K562 (cell line): Measurements from ENCODE around the gene RIMKLB. TPM values are rescaled to one million over a fixed set of nuclear protein-coding genes. Genes with fewer than 3 reads are reported as not detected.

ENCODE experiments used
- DNMT1 ChIP-seq: fragments of 450-650 bp; IDR thresholded peaks from 2 replicates; pipeline ENCODE4 v1.6.1; 2016; ENCODE audit warnings: antibody characterized with exemption, mild to moderate bottlenecking
- JUN ChIP-seq, 2 experiments: sonication (generic) in 1 of 2; formaldehyde crosslinking in 1 of 2; IDR thresholded peaks; 2 replicates each; pipeline versions ENCODE4 v1.6.1 to v1.8.0; 2012 to 2022; ENCODE audit warnings: borderline replicate concordance in 2 of 2, mild to moderate bottlenecking in 2 of 2, improper control_type of control experiment in 1 of 2, low read depth in 1 of 2, low read length in 1 of 2, missing genetic modification reagents in 1 of 2
- MEF2D ChIP-seq: conservative IDR thresholded peaks from 2 replicates; pipeline ENCODE4 v1.6.1; 2016; ENCODE audit warnings: low read depth, missing genetic modification characterization, missing compliant biosample characterization
- NCOR1 ChIP-seq: fragments of 450-650 bp; IDR thresholded peaks from 2 replicates; pipeline ENCODE4 v1.6.1; 2016; ENCODE audit warnings: mild to moderate bottlenecking, moderate library complexity
- NFYB ChIP-seq: IDR thresholded peaks from 2 replicates; pipeline ENCODE4 v1.6.1; 2011; ENCODE audit warnings: mild to moderate bottlenecking, moderate library complexity; ENCODE audit not compliant: insufficient read length; ENCODE audit errors: extremely low read depth
- SMAD3 ChIP-seq: fragments of 450-650 bp; formaldehyde crosslinking; conservative IDR thresholded peaks from 2 replicates; pipeline ENCODE4 v1.4.0; 2020; ENCODE audit warnings: mild to moderate bottlenecking
- SMARCC2 ChIP-seq: fragments of 450-650 bp; IDR thresholded peaks from 2 replicates; pipeline ENCODE4 v1.6.1; 2017; ENCODE audit warnings: antibody characterized with exemption, moderate library complexity, mild to moderate bottlenecking, low read depth
- SP2 ChIP-seq: IDR thresholded peaks from 2 replicates; pipeline ENCODE4 v1.6.1; 2011; ENCODE audit warnings: mild to moderate bottlenecking, low read depth, low read length, moderate library complexity; ENCODE audit not compliant: poor library complexity, severe bottlenecking; ENCODE audit errors: extremely low read depth
- SREBF2 ChIP-seq: sonication (generic); formaldehyde crosslinking; IDR thresholded peaks from 2 replicates; pipeline ENCODE4 v1.4.0; 2020; ENCODE audit warnings: mild to moderate bottlenecking, missing genetic modification reagents
- THRAP3 ChIP-seq: fragments of 450-650 bp; IDR thresholded peaks from 2 replicates; pipeline ENCODE4 v1.6.1; 2016; ENCODE audit warnings: mild to moderate bottlenecking, inconsistent platforms, borderline replicate concordance
- TOE1 ChIP-seq, 2 experiments: fragments of 450-650 bp in 1 of 2; sonication (generic) in 1 of 2; formaldehyde crosslinking in 1 of 2; IDR thresholded peaks; 2 replicates each; pipeline versions ENCODE4 v1.7.1 to v1.8.0; 2016 to 2022; ENCODE audit warnings: borderline replicate concordance in 2 of 2, mild to moderate bottlenecking in 2 of 2, antibody characterized with exemption in 1 of 2, inconsistent platforms in 1 of 2, low read depth in 1 of 2, missing genetic modification reagents in 1 of 2, moderate library complexity in 1 of 2
- TSC22D4 ChIP-seq: fragments of 450-650 bp; IDR thresholded peaks from 2 replicates; pipeline ENCODE4 v1.6.1; 2016; ENCODE audit warnings: missing genetic modification characterization, missing biosample characterization, control low read depth
- ZEB2 ChIP-seq: fragments of 450-650 bp; IDR thresholded peaks from 2 replicates; pipeline ENCODE4 v1.6.1; 2016
- ZFX ChIP-seq: sonication (generic); formaldehyde crosslinking; IDR thresholded peaks from 2 replicates; pipeline ENCODE4 v1.8.0; 2022; ENCODE audit warnings: mild to moderate bottlenecking, missing genetic modification reagents, moderate library complexity
- ZNF384 ChIP-seq: IDR thresholded peaks from 2 replicates; pipeline ENCODE4 v1.6.1; 2012; ENCODE audit warnings: low read depth, low read length, improper control_type of control experiment
- polyA plus RNA-seq, 8 experiments: library from polyadenylated mRNA; depleted of rRNA in 4 of 8; stranded (reverse) in 5 of 8; unstranded in 3 of 8; fragments of >200 nt; fragmentation: Nextera tagmentation in 2 of 8; fragmentation: Illumina TruSeq in 1 of 8; extraction: Ambion mirVana in 2 of 8; extraction: Trizol in 1 of 8; gene quantifications; 2 replicates each; pipeline versions ENCODE4 v1.2.1 to v1.2.3, GENCODE V29; 2011 to 2014; ENCODE audit warnings: inconsistent platforms in 1 of 8, missing spikeins in 1 of 8
- total RNA-seq, 7 experiments: library from RNA; depleted of rRNA in 6 of 7; stranded (reverse); fragments of >200 nt in 6 of 7; fragmentation: Illumina TruSeq in 2 of 7; extraction: Trizol in 2 of 7; gene quantifications; 2 replicates each; pipeline versions ENCODE4 v1.2.1 to v1.2.3, GENCODE V29; 2011 to 2021; ENCODE audit warnings: low replicate concordance in 1 of 7
- TF ChIP-seq, protein P1 (sequence below): fragments of 450-650 bp; IDR thresholded peaks from one replicate; pipeline ENCODE4 v1.6.1; 2018; ENCODE audit warnings: mild to moderate bottlenecking, moderate library complexity; ENCODE audit not compliant: partially characterized antibody
- TF ChIP-seq, protein P2 (sequence below): fragments of 250-450 bp; sonication (Bioruptor Pico); IDR thresholded peaks from 2 replicates; pipeline ENCODE4 v1.5.0; 2021; ENCODE audit warnings: mild to moderate bottlenecking, borderline replicate concordance
- TF ChIP-seq, protein P3 (sequence below): fragments of 250-450 bp; sonication (Bioruptor Pico); IDR thresholded peaks from 2 replicates; pipeline ENCODE4 v1.8.0; 2022; ENCODE audit warnings: inconsistent platforms, mild to moderate bottlenecking, moderate library complexity, borderline replicate concordance
- TF ChIP-seq, protein P4 (sequence below): fragments of 250-450 bp; sonication (Bioruptor Pico); IDR thresholded peaks from 2 replicates; pipeline ENCODE4 v1.5.0; 2021; ENCODE audit warnings: mild to moderate bottlenecking, moderate library complexity

Gene RIMKLB
- total and polyA plus RNA-seq, 9 of the 15 experiments (the other 6 are each of a cell fraction or from before 2014, with no cell fraction given) = 6.5 to 22.8 (median 17.2) TPM

DNA sequence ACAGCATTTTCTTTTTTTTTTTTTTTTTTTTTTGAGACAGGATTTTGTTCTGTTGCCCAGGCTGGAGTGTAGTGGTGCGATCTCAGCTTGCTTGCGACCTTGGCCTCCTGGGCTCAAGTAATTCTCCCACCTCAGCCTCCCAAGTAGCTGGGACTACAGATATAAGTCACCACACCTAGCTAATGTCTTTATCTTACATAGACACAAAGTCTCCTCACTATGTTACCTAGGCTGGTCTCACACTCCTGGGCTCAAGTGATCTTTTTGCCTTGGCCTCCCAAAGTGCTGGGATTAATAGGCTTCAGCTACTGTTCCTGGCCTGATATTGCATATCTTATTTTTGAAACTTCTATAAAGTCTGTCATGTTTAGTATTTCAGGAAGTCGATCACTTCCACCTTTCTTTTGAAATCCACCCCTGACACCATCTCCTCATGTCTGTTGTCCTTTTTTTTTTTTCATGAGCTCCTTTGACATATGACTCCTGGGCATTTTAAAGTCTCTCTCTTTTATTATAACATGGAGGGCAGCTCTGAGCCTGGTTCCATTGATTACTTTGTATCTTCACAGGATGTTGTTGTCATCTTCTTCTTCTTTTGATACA lies 118.8 kb downstream of the RIMKLB start (continued):
- TF ChIP-seq SMARCC2 = no peak
- TF ChIP-seq, protein P1, sequence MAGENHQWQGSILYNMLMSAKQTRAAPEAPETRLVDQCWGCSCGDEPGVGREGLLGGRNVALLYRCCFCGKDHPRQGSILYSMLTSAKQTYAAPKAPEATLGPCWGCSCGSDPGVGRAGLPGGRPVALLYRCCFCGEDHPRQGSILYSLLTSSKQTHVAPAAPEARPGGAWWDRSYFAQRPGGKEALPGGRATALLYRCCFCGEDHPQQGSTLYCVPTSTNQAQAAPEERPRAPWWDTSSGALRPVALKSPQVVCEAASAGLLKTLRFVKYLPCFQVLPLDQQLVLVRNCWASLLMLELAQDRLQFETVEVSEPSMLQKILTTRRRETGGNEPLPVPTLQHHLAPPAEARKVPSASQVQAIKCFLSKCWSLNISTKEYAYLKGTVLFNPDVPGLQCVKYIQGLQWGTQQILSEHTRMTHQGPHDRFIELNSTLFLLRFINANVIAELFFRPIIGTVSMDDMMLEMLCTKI = no peak
- TF ChIP-seq TOE1 (IDR thresholded peaks at IDR 0.05; ENCODE audit: borderline replicate concordance) = no peak
- no peak for TF ChIP-seq TOE1 (CRISPR knock-in tag; IDR thresholded peaks at IDR 0.05; ENCODE audit: borderline replicate concordance, low read depth)
- TF ChIP-seq, protein P2, sequence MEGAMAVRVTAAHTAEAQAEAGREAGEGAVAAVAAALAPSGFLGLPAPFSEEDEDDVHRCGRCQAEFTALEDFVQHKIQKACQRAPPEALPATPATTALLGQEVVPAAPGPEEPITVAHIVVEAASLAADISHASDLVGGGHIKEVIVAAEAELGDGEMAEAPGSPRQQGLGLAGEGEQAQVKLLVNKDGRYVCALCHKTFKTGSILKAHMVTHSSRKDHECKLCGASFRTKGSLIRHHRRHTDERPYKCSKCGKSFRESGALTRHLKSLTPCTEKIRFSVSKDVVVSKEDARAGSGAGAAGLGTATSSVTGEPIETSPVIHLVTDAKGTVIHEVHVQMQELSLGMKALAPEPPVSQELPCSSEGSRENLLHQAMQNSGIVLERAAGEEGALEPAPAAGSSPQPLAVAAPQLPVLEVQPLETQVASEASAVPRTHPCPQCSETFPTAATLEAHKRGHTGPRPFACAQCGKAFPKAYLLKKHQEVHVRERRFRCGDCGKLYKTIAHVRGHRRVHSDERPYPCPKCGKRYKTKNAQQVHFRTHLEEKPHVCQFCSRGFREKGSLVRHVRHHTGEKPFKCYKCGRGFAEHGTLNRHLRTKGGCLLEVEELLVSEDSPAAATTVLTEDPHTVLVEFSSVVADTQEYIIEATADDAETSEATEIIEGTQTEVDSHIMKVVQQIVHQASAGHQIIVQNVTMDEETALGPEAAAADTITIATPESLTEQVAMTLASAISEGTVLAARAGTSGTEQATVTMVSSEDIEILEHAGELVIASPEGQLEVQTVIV (CRISPR knock-in tag) = no peak
- TF ChIP-seq NFYB = no peak
- TF ChIP-seq SMAD3 (CRISPR knock-in tag) = no peak
- TF ChIP-seq, protein P3, sequence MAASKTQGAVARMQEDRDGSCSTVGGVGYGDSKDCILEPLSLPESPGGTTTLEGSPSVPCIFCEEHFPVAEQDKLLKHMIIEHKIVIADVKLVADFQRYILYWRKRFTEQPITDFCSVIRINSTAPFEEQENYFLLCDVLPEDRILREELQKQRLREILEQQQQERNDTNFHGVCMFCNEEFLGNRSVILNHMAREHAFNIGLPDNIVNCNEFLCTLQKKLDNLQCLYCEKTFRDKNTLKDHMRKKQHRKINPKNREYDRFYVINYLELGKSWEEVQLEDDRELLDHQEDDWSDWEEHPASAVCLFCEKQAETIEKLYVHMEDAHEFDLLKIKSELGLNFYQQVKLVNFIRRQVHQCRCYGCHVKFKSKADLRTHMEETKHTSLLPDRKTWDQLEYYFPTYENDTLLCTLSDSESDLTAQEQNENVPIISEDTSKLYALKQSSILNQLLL (CRISPR knock-in tag) = no peak
- TF ChIP-seq SREBF2 = no peak
- TF ChIP-seq THRAP3 = no peak
- TF ChIP-seq JUN (IDR thresholded peaks at IDR 0.05; ENCODE audit: borderline replicate concordance, low read depth, low read length) = no peak
- TF ChIP-seq JUN (CRISPR knock-in tag; IDR thresholded peaks at IDR 0.05; ENCODE audit: borderline replicate concordance) = no peak
- TF ChIP-seq NCOR1 = peak; percentile 85
- no peak for TF ChIP-seq DNMT1
- no peak for TF ChIP-seq SP2
- TF ChIP-seq ZNF384 = peak; percentile 67
- TF ChIP-seq, protein P4, sequence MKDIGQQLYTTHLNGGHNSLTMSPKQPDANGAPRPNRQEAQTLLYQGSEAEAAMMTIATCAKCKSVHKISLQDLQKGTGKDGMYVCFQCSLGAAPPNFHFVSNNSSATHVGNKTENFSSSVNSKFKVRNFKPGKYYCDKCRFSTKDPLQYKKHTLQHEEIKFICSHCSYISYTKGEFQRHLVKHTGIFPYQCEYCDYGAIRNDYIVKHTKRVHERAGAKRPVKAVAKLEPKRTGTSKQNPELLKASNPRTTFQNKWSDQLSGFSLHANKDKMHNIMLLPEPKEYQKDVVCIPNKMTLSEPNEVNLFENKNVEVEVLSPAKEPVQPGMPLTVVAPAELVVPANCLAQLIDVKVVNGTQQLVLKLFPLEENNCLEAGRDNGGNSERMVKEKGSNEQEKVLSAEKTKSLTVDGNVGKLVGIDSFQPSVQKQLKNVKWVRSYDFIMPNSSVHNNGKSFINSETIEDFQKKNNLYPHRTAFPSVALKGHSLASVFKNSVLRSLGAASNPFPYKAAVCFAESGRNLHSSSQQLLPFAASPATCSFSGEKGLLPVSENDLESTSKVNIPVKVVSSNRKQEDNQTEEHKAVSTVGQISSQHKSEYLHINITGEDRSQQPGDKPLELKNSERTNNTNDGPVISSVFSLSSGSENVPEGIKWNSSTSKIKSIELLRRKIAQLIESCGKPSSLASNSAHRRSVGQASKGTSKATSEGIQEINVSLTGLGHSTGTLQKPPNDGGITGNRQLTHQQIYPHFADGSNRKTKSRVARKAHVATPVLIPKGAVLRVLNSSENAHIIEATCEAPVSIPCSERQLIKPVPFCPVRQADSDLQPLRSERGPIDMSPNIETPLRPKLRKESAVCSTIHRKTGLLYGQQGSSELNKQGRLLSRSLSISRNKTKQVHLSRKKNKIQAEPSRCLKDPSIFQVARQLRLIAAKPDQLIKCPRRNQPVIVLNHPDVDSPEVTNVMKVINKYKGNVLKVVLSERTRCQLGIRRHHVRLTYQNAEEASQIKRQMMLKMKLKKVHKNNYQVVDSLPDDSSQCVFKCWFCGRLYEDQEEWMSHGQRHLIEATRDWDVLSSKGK (CRISPR knock-in tag) = no peak
- no peak for TF ChIP-seq MEF2D (tag)
- TF ChIP-seq TSC22D4 = no peak
- peak; percentile 72; the same call in 1 of the 2 replicates for TF ChIP-seq ZEB2
- TF ChIP-seq ZFX (CRISPR knock-in tag) = no peak; the same call in 1 of the 2 replicates
